HG02981 (cell line): ENCODE results near the gene ADAMTS1.
"Not testable (repeated sequence)": the region's sequence is repeated elsewhere in the genome, so short reads cannot be mapped to it uniquely, and the experiment has no call there.

Experiments
- ATAC-seq: cut with Tn5 transposase; IDR thresholded peaks from one replicate; pipeline ENCODE4 v1.9.1; 2021; ENCODE audit warnings: mild to moderate bottlenecking, moderate library complexity; ENCODE audit not compliant: unreplicated experiment

The ADAMTS1 gene

GRCh38 chr21:26845066-26845758 is at the start of gene ADAMTS1:
TSS of gene ADAMTS1 (minus strand) at chr21:26845409. CDS start at chr21:26844954, 455 bp downstream.
- no peak for ATAC-seq

GRCh38 chr21:26892151-26892550 is 46.9 kb upstream of the ADAMTS1 start:
- no peak for ATAC-seq

- ATAC-seq = no peak
These were observed 43.7 kb upstream of the ADAMTS1 start for GRCh38 chr21:26888931-26889330.

GRCh38 chr21:26888256-26888655 is 43.0 kb upstream of the ADAMTS1 start:
- no peak for ATAC-seq

- ATAC-seq = no peak
These were observed 42.0 kb upstream of the ADAMTS1 start for GRCh38 chr21:26887251-26887650.

GRCh38 chr21:26884436-26884835 is 39.2 kb upstream of the ADAMTS1 start:
- no peak for ATAC-seq

GRCh38 chr21:26883768-26884167 is 38.6 kb upstream of the ADAMTS1 start:
- no peak for ATAC-seq

GRCh38 chr21:26881504-26882228 is 36.5 kb upstream of the ADAMTS1 start:
- no peak for ATAC-seq

- no peak for ATAC-seq
These were observed 31.8 kb upstream of the ADAMTS1 start for GRCh38 chr21:26877018-26877417.

- no peak for ATAC-seq
These were observed 29.1 kb upstream of the ADAMTS1 start for GRCh38 chr21:26874347-26874746.

GRCh38 chr21:26865857-26866256 is 20.6 kb upstream of the ADAMTS1 start:
- no peak for ATAC-seq

GRCh38 chr21:26856871-26857350 is 11.7 kb upstream of the ADAMTS1 start:
- ATAC-seq = not testable (repeated sequence)

GRCh38 chr21:26854695-26855094 is 9.5 kb upstream of the ADAMTS1 start:
- not testable (repeated sequence) for ATAC-seq

- no peak for ATAC-seq
These were observed 7.2 kb upstream of the ADAMTS1 start for GRCh38 chr21:26852423-26852822.

- ATAC-seq = no peak
These were observed 6.1 kb upstream of the ADAMTS1 start for GRCh38 chr21:26851109-26851944.

GRCh38 chr21:26850116-26850643 is 5.0 kb upstream of the ADAMTS1 start:
- ATAC-seq = no peak

GRCh38 chr21:26849428-26850115 is 4.4 kb upstream of the ADAMTS1 start:
- ATAC-seq = no peak

- ATAC-seq = no peak
These were observed 2.7 kb upstream of the ADAMTS1 start for GRCh38 chr21:26847921-26848320.

GRCh38 chr21:26847002-26847401 is 1.8 kb upstream of the ADAMTS1 start:
- no peak for ATAC-seq
